GM21515 (cell line): Measurements from ENCODE around the gene PIK3C3.
A peak's percentile ranks its signal among the peaks of the same experiment; 100 is the strongest.
"Not testable (repeated sequence)": the region's sequence is repeated elsewhere in the genome, so short reads cannot be mapped to it uniquely, and the experiment has no call there.

ENCODE experiments used
- ATAC-seq: cut with Tn5 transposase; IDR thresholded peaks from one replicate; pipeline ENCODE4 v1.9.1; 2021; ENCODE audit not compliant: unreplicated experiment

The PIK3C3 gene

DNA sequence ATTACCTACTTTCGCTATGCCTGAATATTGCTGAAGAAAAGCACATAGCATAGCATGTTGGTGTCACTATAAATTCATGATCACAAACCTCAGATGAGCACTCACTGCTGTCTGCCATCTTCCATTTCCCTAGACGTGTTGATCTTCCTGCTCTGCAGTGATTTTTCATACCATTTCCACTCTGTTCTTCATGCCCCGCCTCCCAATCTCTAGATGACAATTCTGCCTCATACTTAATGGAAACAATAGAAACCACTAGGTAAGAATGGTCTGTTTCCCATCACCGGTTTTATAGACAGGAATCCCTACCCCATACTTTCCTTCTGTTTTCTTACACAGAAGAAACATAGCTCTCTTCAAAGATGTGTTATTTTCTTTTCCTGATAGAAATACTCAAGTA is 63.8 kb downstream of the PIK3C3 start:
- no peak for ATAC-seq

DNA sequence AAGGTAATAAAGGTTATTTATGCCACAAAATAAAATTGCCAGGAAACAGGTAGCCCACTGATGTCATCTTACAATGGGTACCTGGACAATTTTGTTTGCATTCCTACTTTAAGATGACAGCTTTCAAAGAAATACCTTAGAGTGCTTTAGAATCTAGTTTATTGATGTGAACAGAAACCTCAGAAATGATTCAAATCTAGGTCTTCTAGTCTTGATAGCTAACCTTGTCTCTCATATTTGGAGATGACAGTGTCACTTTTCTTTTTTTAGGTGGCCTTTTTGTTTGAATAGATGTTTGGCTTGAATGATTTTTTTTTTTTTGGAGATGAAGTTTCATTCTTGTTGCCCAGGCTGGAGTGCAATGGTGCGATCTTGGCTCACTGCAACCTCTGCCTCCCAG is 69.1 kb downstream of the PIK3C3 start:
- no peak for ATAC-seq

DNA sequence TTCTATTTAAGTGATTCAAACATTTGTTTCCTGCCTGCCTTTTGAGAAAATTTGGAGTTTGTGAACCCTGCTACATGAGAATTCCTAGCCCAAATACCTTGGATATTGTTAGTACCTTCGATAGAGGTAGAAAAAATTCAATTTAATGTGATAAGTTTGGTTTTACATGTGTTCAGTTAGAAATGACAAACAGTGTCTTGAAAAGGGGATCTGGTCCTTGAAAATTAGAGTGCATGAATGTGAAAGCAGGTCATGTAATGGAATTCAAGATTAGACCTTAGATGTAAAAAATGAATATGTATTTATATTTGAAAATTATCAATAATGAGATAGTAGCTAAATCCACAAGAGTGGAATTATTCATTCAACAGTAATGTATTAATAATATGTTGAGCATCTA is 70.5 kb downstream of the PIK3C3 start:
- ATAC-seq: peak; percentile 34

DNA sequence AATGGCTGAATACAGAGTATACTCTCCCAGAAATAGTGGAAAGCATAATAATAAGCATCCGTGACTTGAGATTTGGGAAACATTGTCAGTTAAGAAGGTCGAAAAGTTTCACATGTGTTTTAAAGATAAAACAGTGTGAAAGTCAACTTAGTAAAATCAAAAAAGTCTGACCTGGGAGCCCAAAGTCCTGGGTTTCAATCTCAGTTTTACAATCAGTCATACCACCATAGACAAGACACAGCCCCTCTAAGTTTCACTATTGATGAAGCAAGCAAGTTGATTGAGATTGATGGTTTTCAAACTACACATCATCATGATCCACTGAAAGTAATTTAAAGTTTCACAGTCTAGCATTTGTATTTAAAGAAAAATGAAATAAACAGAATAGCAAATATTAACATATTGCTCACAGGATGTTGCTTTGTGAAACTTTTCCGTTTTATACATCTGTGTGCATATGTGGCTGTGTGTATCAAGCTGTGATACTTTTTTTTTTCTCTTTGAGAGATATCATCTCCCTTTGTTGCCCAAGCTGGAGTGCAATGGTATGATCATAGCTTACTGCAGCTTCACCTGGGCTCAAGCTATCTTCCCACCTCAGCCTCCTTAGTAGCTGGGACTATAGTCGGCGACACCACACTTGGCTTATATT is 71.1 kb downstream of the PIK3C3 start:
- ATAC-seq: peak; percentile 91

DNA sequence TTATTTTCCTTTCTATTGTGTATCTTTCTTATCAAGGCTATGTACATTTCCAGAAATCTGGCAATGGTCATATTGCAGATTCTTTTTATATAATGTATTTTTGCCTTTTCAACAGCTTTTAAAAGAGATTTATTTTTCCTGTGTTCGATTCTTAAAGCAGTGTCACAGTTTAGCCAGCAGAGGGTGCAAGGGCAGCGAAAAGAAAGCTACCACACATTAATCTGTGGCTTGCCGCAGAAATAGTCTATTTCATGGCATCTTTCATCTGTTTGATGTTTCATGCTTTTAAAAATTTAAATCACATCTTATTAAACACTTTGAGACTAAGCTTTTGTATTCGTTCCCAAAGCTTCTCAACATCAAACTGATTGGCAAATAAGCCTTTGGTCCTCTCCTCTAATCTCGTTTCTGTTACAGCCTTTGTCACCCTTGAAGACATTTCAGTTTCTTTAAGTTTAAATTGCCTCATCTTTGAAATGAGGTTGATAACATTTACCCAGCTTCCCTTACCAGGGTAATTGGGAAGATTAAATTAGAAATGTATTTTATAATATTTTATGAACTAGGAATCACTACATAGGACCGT is 73.3 kb downstream of the PIK3C3 start:
- no peak for ATAC-seq

DNA sequence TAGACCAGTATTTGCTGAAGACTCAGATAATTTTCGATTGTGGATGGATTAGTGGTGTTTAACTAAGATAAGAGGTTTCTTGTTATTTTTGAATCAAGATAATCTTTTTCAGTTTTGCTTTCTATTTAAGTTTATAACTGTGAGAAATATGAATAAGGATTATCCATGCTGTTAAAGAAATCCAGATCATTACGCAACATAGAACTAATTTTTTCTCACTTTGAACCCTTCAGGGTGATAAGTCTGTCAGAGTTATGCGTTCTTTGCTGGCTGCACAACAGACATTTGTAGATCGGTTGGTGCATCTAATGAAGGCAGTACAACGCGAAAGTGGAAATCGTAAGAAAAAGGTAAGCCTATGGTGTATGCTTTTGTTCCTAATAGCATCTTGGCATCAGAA is 74.1 kb downstream of the PIK3C3 start:
- ATAC-seq: no peak

DNA sequence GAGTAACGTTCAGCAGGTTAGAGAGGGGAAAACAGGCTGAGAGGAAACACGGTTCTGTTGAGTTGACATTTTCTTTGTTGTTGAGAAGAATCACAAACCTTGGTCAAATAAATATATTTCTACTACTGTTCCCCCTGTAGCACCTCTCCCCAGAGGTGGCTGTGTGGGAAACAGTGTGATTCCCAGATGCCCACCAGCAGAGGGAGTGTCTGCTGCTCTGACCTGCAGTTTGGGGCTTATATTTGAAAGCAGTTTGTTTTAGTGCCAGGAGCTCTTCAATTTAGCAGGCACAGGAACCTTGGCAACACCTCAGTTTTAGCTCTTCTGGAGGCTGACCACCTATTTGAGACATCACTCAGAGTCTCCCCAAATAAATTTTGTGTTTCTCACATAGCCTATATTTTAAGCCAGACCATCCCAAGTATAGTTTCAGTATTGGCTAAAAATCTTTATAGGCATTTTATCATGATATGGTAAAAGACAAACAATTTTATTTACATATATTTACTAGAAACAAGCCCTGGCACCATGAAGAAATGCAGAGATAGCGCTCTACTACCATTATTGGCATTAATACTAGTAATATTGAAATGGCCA is 75.7 kb downstream of the PIK3C3 start:
- no peak for ATAC-seq

DNA sequence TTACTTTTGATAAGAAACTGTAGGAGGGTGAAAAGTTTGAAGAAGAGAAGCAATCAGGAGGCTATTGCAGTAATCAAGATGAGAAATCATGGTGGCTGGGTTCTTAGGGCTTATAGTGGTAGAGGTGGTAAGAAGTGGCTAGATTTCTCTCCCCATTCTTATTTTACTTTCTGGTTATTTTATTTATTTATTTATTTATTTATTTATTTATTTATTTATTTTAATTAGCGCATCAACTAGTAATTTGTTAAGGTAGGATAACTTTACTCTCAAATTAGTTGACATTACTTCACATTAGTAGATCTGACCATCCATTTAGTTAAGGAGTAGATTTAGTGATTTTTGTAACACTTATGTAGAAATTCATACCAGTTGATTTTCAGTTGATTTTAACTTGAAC is 77.4 kb downstream of the PIK3C3 start:
- ATAC-seq: no peak

DNA sequence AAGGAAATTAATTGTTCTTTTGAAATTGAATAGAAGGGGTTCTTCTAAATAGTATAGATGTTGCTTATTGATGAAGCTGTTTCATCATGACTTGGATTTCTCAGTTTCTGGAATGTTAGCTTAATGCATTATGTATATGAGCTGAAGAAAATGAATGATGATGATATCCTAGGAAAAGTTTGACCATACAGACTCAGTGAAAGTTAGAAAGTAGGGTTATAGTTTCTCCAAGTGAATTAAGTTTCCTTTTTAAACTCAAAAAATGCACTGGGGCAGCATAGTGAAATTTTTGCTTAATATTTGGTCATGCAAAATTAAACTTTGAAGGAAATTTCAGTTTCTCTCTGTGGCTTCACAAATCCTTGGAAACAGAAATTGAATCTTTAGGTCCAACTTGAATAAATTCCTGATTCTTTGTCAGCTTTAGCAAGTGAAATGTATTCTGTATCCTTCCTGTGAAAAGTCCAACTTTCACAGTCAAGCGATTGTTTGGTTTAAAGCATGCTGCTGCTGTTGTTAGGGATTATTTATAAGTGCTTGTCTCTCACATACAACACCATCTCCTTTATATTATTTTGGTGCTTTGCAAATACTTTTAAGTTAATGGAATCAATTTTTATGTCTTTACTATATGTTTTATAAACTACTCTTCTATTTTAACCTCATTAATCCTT is 78.2 kb downstream of the PIK3C3 start:
- no peak for ATAC-seq

DNA sequence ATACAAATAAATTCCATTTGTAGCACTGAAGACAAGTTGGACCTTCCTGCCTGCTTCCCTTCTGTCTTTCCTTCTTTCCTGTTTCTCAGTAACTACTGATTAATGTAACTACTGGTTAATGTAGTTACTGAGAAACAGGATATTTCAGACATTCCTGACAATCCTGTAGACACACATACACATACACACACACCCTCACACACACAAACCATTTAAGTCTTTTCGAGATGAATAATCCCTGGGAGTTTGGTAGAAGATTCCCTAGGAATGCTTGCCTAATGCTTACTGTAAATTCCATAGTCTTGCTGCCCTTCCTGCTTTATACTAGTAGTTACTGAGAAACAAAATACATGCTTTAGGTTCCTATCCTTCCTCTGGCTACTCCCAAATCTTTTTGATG is 83.9 kb downstream of the PIK3C3 start:
- ATAC-seq: no peak

DNA sequence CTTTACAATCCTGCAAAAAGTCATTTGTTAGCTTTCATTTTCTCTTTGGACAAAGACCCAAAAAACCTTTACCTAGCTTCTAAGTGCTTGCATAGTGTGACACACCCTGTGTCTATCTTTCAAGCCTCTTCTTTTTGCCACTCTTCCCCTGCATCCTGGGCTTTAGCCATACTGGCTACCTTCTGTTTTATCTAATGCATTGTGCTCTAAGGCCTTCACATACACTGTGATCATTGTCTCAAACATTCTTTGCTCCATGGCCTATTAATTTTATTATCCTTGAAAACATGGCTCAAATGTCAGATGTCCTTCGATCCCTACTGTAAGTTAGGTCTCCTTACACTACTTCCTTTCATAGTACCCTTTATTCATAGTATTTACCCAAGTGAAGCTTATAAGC is 84.4 kb downstream of the PIK3C3 start:
- ATAC-seq: no peak

DNA sequence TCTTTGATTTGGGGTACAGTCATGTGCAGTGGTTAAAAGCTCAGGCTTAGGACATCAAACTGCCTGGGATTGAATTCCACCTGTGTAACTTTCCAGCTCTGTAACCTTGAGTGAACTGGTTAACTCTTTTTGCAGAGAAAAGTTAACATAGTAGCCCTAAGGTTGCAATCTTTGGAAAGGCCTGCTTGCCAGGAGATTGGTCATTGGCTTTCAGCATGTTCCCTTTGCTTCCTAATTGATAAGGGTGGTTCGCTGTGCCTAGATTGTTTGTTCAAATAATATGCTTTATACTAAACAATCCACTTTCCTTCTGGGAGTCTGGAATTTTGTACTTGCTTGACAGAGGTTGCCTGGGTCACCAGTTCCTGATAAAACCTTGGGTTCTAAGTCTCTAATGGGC is 86.8 kb downstream of the PIK3C3 start:
- no peak for ATAC-seq

DNA sequence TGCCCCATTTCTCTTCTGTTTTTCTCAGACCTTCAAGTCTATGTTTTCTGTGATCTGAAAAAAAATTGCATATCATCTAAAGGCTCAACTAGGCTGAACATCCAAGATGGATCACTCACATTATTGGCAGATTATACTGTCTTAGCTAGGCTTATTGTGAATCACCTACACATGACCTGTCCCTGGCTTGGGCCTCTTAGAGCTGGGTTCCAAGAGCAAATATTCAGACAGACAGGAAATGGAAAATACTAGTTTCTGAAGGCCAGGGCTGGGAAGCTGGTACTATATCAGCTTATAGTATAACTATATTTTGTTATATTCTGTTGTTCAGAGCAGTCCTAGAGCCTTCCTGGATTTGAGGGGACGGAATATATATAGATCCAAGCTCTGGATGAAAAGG is 90.3 kb downstream of the PIK3C3 start:
- no peak for ATAC-seq

DNA sequence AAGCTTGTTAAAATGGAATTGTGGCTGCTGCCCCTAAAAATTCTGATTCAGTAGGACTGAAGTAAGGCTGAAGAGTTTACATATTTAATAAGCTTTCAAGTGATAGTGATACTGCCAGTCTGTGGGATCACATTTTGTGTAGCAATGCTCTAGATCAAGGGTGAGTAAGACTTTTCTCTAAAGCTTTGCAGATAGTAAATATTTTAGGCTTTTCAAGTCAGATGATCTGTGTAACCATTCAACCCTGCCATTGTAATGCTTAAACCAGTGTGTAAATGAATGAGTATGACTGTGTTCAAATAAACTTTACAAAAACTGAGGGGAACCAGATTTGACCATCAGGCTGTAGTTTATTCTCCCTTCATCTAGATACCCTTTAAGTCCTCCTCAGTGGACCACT is 92.7 kb downstream of the PIK3C3 start:
- ATAC-seq: no peak

DNA sequence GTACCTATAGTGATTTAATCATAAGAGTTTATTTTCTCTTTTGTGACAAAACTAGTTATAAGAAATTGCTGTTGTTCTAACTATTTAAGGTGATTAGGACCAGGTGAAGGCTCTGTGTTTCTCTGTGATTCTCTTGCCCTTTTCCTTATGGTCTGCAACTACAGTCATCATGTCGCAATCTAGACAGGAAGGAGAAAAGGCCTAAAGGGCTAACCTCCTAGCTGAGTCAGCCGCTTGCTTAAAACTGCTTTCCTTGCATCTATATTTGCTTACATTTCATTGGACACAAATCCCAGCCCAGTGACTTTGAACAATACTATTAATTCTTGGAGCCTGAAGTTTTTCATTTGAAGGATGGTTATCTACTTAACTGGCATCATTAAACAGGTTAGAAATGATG is 93.1 kb downstream of the PIK3C3 start:
- ATAC-seq: no peak

DNA sequence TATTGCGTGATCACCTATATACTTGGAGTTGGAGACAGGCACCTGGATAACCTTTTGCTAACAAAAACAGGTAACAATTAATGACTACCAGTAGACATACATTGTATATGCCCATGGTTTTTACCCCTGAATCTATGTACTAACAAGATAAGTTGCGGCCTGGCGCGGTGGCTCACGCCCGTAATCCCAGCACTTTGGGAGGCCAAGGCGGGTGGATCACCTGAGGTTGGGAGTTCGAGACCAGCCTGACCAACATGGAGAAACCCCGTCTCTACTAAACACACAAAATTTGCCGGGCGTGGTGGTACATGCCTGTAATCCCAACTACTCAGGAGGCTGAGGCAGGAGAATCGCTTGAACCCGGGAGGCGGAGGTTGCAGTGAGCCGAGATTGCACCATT is 94.5 kb downstream of the PIK3C3 start:
- ATAC-seq: not testable (repeated sequence)

DNA sequence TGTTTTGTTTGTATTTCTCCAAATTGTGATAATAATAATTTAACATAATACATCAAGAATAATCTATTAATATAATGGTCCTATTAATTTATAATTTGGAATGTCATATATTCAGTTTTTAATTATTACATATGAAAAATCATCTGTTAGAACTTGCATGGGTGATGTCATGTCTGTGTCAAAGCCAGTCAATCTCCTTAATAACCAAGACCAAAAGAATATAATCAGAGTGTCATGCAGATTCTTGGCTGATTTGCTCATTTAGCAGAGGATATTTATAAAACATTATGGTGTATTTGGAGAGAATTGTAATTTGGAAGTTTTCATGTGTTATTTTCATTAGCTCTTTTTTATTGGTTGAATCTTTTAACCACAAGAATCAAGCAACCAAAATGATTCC is 96.4 kb downstream of the PIK3C3 start:
- no peak for ATAC-seq

DNA sequence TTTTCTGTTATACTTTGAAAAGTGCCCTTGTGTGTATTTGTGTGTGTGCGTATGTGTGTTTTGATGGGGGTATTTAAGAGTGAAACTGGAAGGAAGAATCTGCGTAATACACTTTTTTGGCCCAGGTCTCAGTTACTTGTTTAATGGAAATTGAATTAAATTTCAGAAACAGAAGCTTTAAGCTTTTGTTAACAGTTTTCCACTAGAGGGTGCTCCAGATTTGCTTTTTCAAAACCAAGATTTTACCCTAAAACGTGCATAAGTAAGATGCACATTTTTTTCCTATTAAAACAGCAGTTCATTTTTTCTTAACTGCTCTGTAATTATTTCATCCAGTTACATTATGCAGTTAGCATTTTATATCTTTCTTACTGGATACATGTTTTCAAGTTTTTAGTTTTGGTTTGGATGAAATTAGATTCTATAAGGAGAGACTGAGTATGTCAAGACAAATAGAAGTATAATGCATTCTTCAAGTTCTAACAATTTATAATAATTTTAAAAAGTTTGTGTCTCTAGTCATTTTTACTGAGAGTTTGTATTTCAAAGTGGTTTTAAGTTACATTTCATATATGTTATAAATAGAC is 97.2 kb downstream of the PIK3C3 start:
- ATAC-seq: no peak

DNA sequence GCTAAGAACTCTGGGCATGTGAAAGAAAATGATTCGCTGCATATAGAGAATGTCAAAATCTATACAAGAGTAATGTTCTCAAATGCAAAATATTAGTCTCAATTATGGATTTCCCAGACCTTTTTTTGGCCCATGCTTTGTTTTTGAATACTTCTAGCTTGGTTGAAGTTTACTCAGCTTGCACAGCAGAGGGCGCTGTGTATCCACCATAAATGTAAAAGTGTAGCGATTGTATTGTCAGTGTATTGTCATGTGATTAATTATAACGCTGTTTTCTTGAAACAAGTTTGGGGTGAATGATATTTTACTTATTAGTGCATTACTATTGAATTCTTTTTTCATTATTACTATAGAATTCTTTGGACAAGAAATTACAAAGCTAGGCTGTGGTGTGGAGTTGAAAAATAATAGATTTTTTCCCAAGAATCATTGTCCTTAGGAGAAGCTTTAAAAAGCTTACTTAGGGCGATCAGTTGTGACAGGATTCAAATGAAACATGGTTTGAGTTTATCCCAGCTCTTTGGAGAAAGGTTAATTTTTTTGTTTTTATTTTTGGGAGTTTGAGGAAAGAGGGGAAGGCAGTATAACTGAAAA is 98.3 kb downstream of the PIK3C3 start:
- ATAC-seq: peak; percentile 89

DNA sequence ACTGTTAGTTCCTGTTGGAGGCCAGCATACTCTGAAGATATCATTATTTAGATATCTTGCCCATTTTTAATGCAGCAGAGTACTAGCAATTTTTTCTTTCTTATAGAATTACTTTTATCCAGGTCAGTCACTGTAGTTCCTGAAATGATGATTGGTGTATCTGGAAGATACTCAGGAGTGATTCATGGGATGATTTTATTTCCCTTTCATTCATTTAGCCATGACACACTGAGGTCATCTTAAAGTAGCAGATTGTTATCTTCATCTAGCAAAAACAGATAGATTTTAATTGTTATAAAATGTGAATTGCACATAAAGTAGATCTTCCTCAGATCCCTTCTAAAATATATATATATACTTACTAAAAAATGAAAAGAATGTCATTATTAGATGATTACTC is 109.1 kb downstream of the PIK3C3 start:
- no peak for ATAC-seq

DNA sequence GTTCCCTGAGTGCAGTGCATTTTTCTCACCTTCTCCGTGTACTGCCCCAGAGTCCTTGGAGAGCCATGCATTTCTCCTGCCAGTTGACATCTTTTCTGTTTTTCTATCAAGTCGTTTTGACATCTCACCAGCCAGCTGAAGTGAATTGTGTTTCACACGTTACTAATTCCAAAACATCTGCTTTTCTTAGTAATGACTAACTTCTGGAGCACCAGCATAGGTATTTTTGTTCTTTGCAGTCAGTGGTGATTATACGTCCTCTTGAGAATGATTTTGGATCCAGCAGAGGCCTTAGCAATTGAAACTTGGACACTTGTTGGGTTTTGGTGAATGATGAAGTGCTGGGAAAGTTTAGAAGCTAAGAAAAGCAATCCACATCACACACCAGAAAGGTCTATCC is 112.5 kb downstream of the PIK3C3 start:
- ATAC-seq: no peak

DNA sequence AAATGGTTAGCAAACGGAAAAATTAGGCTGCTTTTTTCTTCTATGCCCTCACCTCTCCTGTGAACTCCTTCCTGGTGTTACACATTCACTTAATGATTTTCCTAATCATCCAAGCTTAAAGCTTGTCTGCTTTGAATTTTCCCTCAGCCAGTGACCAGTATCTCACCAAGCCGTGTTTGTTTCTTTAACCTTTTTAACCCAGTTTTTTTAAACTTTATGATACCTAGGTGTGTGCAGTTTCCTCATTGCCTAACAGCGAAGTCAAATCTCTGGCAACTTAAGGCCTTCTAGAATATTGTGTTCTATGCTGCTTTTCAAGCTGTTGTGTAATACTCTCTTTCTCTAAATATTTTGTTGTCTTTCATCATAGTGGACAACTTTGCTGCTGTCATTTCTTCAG is 113.0 kb downstream of the PIK3C3 start:
- ATAC-seq: no peak
